HG02610 (cell line): ENCODE data around the gene RAB3GAP2.
"Not testable (repeated sequence)": the region's sequence is repeated elsewhere in the genome, so short reads cannot be mapped to it uniquely, and the experiment has no call there.

Source experiments
- ATAC-seq: cut with Tn5 transposase; IDR thresholded peaks from one replicate; pipeline ENCODE4 v1.9.1; 2021; ENCODE audit warnings: mild to moderate bottlenecking, moderate library complexity; ENCODE audit not compliant: unreplicated experiment

RAB3GAP2 gene

GRCh38 chr1:220272047-220272840 is at the start of gene RAB3GAP2:
Gene RAB3GAP2, minus strand, starts transcription at chr1:220272453. Its CDS starts 116 bp downstream, at chr1:220272337.
- ATAC-seq, result peak; percentile 98

GRCh38 chr1:220321758-220322157 is 49.5 kb upstream of the RAB3GAP2 start:
- ATAC-seq, result no peak

- no peak for ATAC-seq
Measured at GRCh38 chr1:220320709-220321108, 48.5 kb upstream of the RAB3GAP2 start.

GRCh38 chr1:220318673-220319072 is 46.4 kb upstream of the RAB3GAP2 start:
- ATAC-seq, result no peak

GRCh38 chr1:220317161-220317560 is 44.9 kb upstream of the RAB3GAP2 start:
- ATAC-seq, result no peak

GRCh38 chr1:220316305-220316704 is 44.1 kb upstream of the RAB3GAP2 start:
- ATAC-seq, result no peak

- no peak for ATAC-seq
Measured at GRCh38 chr1:220315070-220315839, 43.0 kb upstream of the RAB3GAP2 start.

GRCh38 chr1:220313576-220313975 is 41.3 kb upstream of the RAB3GAP2 start:
- no peak for ATAC-seq

GRCh38 chr1:220310147-220310546 is 37.9 kb upstream of the RAB3GAP2 start:
- ATAC-seq, result not testable (repeated sequence)

GRCh38 chr1:220307607-220308006 is 35.4 kb upstream of the RAB3GAP2 start:
- ATAC-seq, result no peak

GRCh38 chr1:220306339-220306738 is 34.1 kb upstream of the RAB3GAP2 start:
- no peak for ATAC-seq

GRCh38 chr1:220303871-220304270 is 31.6 kb upstream of the RAB3GAP2 start:
- ATAC-seq, result no peak

GRCh38 chr1:220301630-220302029 is 29.4 kb upstream of the RAB3GAP2 start:
- no peak for ATAC-seq

GRCh38 chr1:220300442-220301121 is 28.3 kb upstream of the RAB3GAP2 start:
- ATAC-seq, result no peak

- ATAC-seq, result no peak
Measured at GRCh38 chr1:220299337-220299736, 27.1 kb upstream of the RAB3GAP2 start.

- ATAC-seq, result no peak
Measured at GRCh38 chr1:220298470-220299205, 26.4 kb upstream of the RAB3GAP2 start.

- ATAC-seq, result no peak
Measured at GRCh38 chr1:220296981-220297380, 24.7 kb upstream of the RAB3GAP2 start.

GRCh38 chr1:220294846-220295301 is 22.6 kb upstream of the RAB3GAP2 start:
- ATAC-seq, result no peak

- no peak for ATAC-seq
Measured at GRCh38 chr1:220291580-220291979, 19.3 kb upstream of the RAB3GAP2 start.

GRCh38 chr1:220290140-220290761 is 18.0 kb upstream of the RAB3GAP2 start:
- ATAC-seq, result no peak
